ENCODE measurements around the gene SMG6.

DNA sequence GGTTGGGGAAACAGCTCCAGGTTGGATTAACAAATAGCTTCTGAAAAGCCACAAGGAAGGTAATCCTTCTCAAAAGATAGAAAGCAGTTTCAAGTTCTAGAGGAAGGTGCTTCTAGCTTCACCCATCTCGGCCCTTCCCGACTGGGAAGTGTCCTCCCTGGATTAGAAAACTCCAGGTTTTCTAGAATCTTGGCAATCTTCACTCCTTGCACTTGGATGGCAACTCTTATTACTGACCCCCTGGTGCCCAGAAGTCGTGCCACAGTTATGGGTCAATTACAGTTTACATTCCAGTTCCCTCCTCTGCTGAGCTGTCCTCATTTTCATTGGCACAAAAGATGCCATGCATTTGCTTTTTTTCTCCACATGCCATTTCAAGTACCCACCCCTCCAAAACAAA, 65.6 kb downstream of the SMG6 start:
- no peak for TF ChIP-seq CTCF (conservative IDR thresholded peaks at IDR 0.05; ENCODE audit: low read depth, low read length)
- TF ChIP-seq POLR2A (IDR thresholded peaks at IDR 0.05; ENCODE audit: low read depth, low read length) = no peak
- no peak for TF ChIP-seq RCOR1 (IDR thresholded peaks at IDR 0.05; ENCODE audit: insufficient replicate concordance, low read length)
- no peak for TF ChIP-seq MAZ (IDR thresholded peaks at IDR 0.05; ENCODE audit: borderline replicate concordance, low read depth, low read length)
- no peak for TF ChIP-seq SMC3 (IDR thresholded peaks at IDR 0.05; ENCODE audit: low read depth, low read length)
